ENCODE measurements around the gene RBM33.

Gene RBM33

DNA sequence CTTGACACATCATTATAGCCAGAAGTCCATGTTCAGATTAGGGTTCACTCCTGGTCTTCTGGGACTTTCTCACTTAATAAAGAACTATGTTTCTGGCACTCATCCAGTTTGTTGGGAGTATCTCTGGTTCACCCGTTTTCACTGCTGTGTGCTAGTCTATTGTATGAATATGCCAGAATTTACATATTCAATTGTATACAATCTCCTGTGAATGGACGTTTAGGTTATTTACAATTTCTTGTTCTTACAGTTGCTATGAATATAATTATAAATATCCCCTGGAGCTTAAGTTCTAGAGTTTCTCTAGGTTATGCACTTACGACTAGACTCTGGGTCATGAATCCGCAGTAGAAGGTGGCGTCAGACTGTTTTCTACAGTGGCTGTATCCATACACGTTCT lies 20.0 kb upstream of the RBM33 start:
- TF ChIP-seq CTCF (IDR thresholded peaks at IDR 0.05; ENCODE audit: low read depth, low read length, missing control alignments): no peak

GRCh38 chr7:155625557-155625956 lies 18.9 kb upstream of the RBM33 start:
- in situ Hi-C loops (cut with HindIII; ENCODE audit: low sequenced_read_pairs): no loop called here
- no peak overlapping the region for H3K4me3 ChIP-seq (ENCODE audit: low read depth, low read length)
- TF ChIP-seq CTCF (IDR thresholded peaks at IDR 0.05; ENCODE audit: low read depth, low read length, missing control alignments): no peak
- DNase-seq (ENCODE audit: low read depth): no peak

More for the DNA sequence above, 20.0 kb upstream of the RBM33 start:
- no peak overlapping the region for H3K4me3 ChIP-seq (ENCODE audit: low read depth, low read length)
- DNase-seq (ENCODE audit: low read depth): no peak
- in situ Hi-C loops (cut with HindIII; ENCODE audit: low sequenced_read_pairs): no loop called here

DNA sequence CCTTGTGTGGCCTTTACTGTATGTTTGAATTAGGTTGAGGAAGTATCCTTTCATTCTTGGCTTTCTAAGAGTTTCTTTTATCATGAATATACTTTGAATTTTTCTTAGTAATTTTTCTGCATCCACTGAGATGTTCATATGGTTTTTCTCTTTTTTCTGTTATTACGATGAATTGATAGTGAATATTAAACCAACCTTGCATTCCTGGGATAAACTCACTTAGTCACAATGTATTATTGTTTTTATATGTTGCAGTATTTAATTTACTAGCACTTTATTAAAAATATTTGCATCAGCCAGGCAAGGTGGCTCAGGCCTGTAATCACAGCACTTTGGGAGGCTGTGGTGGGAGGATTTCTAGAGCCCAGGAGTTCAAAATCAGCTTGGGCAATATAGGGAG lies 15.3 kb upstream of the RBM33 start:
- in situ Hi-C loops (cut with HindIII; ENCODE audit: low sequenced_read_pairs): no loop called here
- H3K4me3 ChIP-seq (ENCODE audit: low read depth, low read length): no peak overlapping the region
- no peak for TF ChIP-seq CTCF (IDR thresholded peaks at IDR 0.05; ENCODE audit: low read depth, low read length, missing control alignments)
- DNase-seq (ENCODE audit: low read depth): no peak

GRCh38 chr7:155631155-155631554 lies 13.3 kb upstream of the RBM33 start:
- TF ChIP-seq CTCF (IDR thresholded peaks at IDR 0.05; ENCODE audit: low read depth, low read length, missing control alignments): no peak
- no peak overlapping the region for H3K4me3 ChIP-seq (ENCODE audit: low read depth, low read length)
- DNase-seq (ENCODE audit: low read depth): no peak
- in situ Hi-C loops (cut with HindIII; ENCODE audit: low sequenced_read_pairs): no loop called here

DNA sequence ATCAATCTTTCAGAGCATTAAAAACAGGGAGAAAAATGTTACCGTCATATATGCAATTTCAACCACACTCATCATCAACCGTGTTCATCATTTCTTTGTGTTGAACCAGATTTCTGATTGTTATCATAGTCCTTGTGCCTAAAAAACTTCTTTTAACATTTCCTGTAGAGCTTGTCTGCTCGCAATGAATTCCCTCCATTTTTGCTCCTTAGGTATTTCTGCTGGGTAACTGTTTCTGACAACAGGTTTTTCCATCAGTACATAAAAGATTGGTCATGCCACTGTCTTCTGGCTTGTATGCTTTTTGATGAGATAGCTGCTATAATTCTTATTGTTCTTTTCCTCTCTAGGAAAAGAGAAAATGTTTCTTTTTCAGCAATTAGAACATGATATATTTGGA lies 8.6 kb upstream of the RBM33 start:
- in situ Hi-C loops (cut with HindIII; ENCODE audit: low sequenced_read_pairs): no loop called here
- no peak for DNase-seq (ENCODE audit: low read depth)
- no peak overlapping the region for H3K4me3 ChIP-seq (ENCODE audit: low read depth, low read length)
- TF ChIP-seq CTCF (IDR thresholded peaks at IDR 0.05; ENCODE audit: low read depth, low read length, missing control alignments): no peak

GRCh38 chr7:155637155-155637554 lies 7.3 kb upstream of the RBM33 start:
- DNase-seq (ENCODE audit: low read depth): no peak
- TF ChIP-seq CTCF (IDR thresholded peaks at IDR 0.05; ENCODE audit: low read depth, low read length, missing control alignments): no peak
- in situ Hi-C loops (cut with HindIII; ENCODE audit: low sequenced_read_pairs): no loop called here
- no peak overlapping the region for H3K4me3 ChIP-seq (ENCODE audit: low read depth, low read length)

DNA sequence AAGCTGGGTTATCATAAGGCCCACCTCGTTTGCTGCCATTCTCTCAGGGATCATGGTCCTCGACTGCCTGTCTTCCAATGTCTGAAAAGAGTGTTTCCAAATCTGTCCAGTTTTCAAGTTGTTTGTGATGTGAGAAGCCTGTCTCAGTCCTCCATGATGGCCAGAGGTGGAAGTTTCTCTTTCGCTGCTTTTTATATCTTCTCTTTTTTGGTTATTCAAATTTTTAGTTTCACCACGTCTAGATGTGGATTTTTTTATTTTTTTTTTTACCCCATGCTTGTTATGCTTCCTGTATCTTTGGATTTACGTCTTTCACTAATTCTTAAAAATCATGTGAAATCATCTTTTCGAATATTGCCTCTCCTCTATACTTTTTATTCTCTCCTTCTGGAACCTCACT lies 6.1 kb upstream of the RBM33 start:
- no peak for TF ChIP-seq CTCF (IDR thresholded peaks at IDR 0.05; ENCODE audit: low read depth, low read length, missing control alignments)
- no peak for DNase-seq (ENCODE audit: low read depth)
- in situ Hi-C loops (cut with HindIII; ENCODE audit: low sequenced_read_pairs): no loop called here
- H3K4me3 ChIP-seq (ENCODE audit: low read depth, low read length): no peak overlapping the region
